HepG2 (cell line): ENCODE results near the gene ACTR6. TPM values are rescaled to one million over a fixed set of nuclear protein-coding genes. Genes with fewer than 3 reads are reported as not detected.

ENCODE experiments used
- ATF7-NPFF ChIP-seq: sonication (generic); formaldehyde crosslinking; IDR thresholded peaks from 2 replicates; pipeline ENCODE4 v1.8.1; 2023; ENCODE audit warnings: mild to moderate bottlenecking, low read depth, missing genetic modification reagents, moderate library complexity
- CAMTA2 ChIP-seq: sonication (generic); formaldehyde crosslinking; IDR thresholded peaks from 2 replicates; pipeline ENCODE4 v1.4.0; 2020; ENCODE audit warnings: mild to moderate bottlenecking, missing genetic modification reagents, borderline replicate concordance
- CBX2 ChIP-seq, 2 experiments: fragments of 200-600 bp in 1 of 2; sonication (generic); formaldehyde crosslinking in 1 of 2; IDR thresholded peaks; 2 replicates each; pipeline versions ENCODE4 v1.7.0 to v1.8.1; 2018 to 2022; ENCODE audit warnings: low read depth in 2 of 2, low read length in 1 of 2, mild to moderate bottlenecking in 1 of 2, missing genetic modification reagents in 1 of 2
- FOXA1 ChIP-seq, 2 experiments: fragments of 450-650 bp in 1 of 2; sonication (generic) in 1 of 2; formaldehyde crosslinking in 1 of 2; IDR thresholded peaks; 2 replicates each; pipeline versions ENCODE4 v1.4.0 to v1.6.1; 2016 to 2020; ENCODE audit warnings: missing genetic modification reagents in 1 of 2
- HNF4G ChIP-seq, 2 experiments: sonication (generic) in 1 of 2; formaldehyde crosslinking in 1 of 2; IDR thresholded peaks; 2 replicates each; pipeline versions ENCODE4 v1.4.0 to v1.6.1; 2011 to 2020; ENCODE audit warnings: borderline replicate concordance in 2 of 2, low read depth in 2 of 2, mild to moderate bottlenecking in 2 of 2, low read length in 1 of 2, missing genetic modification reagents in 1 of 2, moderate library complexity in 1 of 2
- KAT8 ChIP-seq: IDR thresholded peaks from 2 replicates; pipeline ENCODE4 v1.6.1; 2016; ENCODE audit warnings: missing genetic modification reagents, missing compliant biosample characterization
- NFE2 ChIP-seq: sonication (generic); formaldehyde crosslinking; IDR thresholded peaks from 2 replicates; pipeline ENCODE4 v1.4.0; 2020; ENCODE audit warnings: missing genetic modification reagents
- TBP ChIP-seq: sonication (generic); formaldehyde crosslinking; IDR thresholded peaks from 2 replicates; pipeline ENCODE4 v1.5.0; 2020; ENCODE audit warnings: missing genetic modification reagents
- ZMYM2 ChIP-seq: sonication (generic); formaldehyde crosslinking; IDR thresholded peaks from 2 replicates; pipeline ENCODE4 v1.8.0; 2022; ENCODE audit warnings: mild to moderate bottlenecking, missing genetic modification reagents
- ZMYM4 ChIP-seq: sonication (generic); formaldehyde crosslinking; IDR thresholded peaks from 2 replicates; pipeline ENCODE4 v1.8.1; 2023; ENCODE audit warnings: mild to moderate bottlenecking, missing genetic modification reagents
- ZNF33A ChIP-seq: sonication (generic); formaldehyde crosslinking; IDR thresholded peaks from 2 replicates; pipeline ENCODE4 v1.5.1; 2020; ENCODE audit warnings: missing genetic modification reagents, mild to moderate bottlenecking, moderate library complexity, borderline replicate concordance
- ZNF354B ChIP-seq: sonication (generic); formaldehyde crosslinking; IDR thresholded peaks from 2 replicates; pipeline ENCODE4 v1.8.0; 2022; ENCODE audit warnings: mild to moderate bottlenecking, missing genetic modification reagents
- ZNF670 ChIP-seq: sonication (generic); formaldehyde crosslinking; IDR thresholded peaks from 2 replicates; pipeline ENCODE4 v1.8.0; 2022; ENCODE audit warnings: mild to moderate bottlenecking, missing genetic modification reagents, borderline replicate concordance
- polyA plus RNA-seq, 8 experiments: library from polyadenylated mRNA; depleted of rRNA in 3 of 8; stranded (reverse) in 7 of 8; unstranded in 1 of 8; fragments of >200 nt; fragmentation: Illumina TruSeq in 4 of 8; extraction: Trizol in 4 of 8; gene quantifications; 2 replicates each; pipeline versions ENCODE4 v1.2.1 to v1.2.3, GENCODE V29; 2011 to 2016; ENCODE audit warnings: low read depth in 4 of 8, missing spikeins in 1 of 8, mixed read lengths in 1 of 8; ENCODE audit not compliant: insufficient read depth in 1 of 8
- total RNA-seq, 5 experiments: library from RNA; depleted of rRNA; stranded (reverse); fragments of >200 nt; fragmentation: Illumina TruSeq; extraction: Trizol; gene quantifications; 2 replicates each; pipeline ENCODE4 v1.2.3, GENCODE V29; 2016; ENCODE audit warnings: low read depth in 1 of 5
- TF ChIP-seq, protein P1 (sequence below): sonication (generic); formaldehyde crosslinking; IDR thresholded peaks from 2 replicates; pipeline ENCODE4 v1.9.0; 2022; ENCODE audit warnings: missing genetic modification reagents, mild to moderate bottlenecking, borderline replicate concordance
- TF ChIP-seq, protein P2 (sequence below), 2 experiments: fragments of 450-650 bp in 1 of 2; sonication (generic) in 1 of 2; formaldehyde crosslinking in 1 of 2; IDR thresholded peaks; 2 replicates each; pipeline versions ENCODE4 v1.6.1 to v1.8.0; 2016 to 2022; ENCODE audit warnings: antibody characterized with exemption in 1 of 2, mild to moderate bottlenecking in 1 of 2, missing genetic modification reagents in 1 of 2

Gene ACTR6
- total and polyA plus RNA-seq, 2 of the 13 experiments (the other 11 are each of a cell fraction or from before 2014, with no cell fraction given): 12.9 to 22.4 TPM

DNA sequence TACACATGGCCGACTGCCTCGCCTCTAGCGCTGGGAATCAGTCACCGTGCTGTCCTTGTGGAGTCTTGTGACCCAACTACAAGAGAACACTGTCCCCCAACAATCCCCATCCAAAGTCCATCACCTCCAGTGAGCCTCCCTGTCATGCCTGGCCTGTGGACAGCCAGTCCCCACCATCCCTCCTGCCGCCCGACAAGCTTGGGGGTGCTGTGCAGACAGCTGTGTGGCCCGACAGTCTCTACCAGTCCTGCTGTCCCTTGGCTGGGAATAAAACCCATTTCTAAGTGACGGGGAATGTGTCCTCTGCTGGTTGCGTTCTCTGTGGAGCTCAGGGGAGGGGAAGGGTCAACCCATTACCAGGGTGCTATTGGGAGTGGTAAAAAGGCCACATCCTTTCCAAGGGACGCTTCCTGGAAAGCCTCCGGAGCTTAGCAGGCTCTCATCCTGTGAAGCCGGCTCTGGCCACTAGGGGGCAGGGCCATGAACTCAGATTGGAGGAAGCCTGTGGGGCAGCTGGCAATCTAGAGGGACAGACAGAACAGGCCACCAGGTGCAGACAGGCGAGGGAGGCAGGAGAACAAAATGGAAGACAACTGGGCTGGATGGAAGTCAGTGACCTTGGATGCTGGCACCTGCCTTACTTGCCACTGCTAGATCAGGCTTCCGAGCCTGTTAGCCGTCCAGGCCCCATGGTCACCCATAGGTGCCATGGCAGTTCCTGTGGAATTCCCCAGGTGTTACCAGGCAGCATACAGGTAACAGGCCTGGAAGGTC lies 46.0 kb upstream of the ACTR6 start (continued):
- TF ChIP-seq, protein P1, sequence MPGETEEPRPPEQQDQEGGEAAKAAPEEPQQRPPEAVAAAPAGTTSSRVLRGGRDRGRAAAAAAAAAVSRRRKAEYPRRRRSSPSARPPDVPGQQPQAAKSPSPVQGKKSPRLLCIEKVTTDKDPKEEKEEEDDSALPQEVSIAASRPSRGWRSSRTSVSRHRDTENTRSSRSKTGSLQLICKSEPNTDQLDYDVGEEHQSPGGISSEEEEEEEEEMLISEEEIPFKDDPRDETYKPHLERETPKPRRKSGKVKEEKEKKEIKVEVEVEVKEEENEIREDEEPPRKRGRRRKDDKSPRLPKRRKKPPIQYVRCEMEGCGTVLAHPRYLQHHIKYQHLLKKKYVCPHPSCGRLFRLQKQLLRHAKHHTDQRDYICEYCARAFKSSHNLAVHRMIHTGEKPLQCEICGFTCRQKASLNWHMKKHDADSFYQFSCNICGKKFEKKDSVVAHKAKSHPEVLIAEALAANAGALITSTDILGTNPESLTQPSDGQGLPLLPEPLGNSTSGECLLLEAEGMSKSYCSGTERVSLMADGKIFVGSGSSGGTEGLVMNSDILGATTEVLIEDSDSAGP (CRISPR knock-in tag): peak; percentile 28; the same call in 1 of the 2 replicates
- TF ChIP-seq CBX2 (IDR thresholded peaks at IDR 0.05; ENCODE audit: low read depth, low read length) (no peak), CBX2 (CRISPR knock-in tag; IDR thresholded peaks at IDR 0.05; ENCODE audit: low read depth) (no peak), ZNF670 (CRISPR knock-in tag) (no peak), HNF4G (IDR thresholded peaks at IDR 0.05; ENCODE audit: borderline replicate concordance, low read depth, low read length) (no peak), HNF4G (CRISPR knock-in tag; IDR thresholded peaks at IDR 0.05; ENCODE audit: borderline replicate concordance, low read depth) (no peak), CAMTA2 (CRISPR knock-in tag) (no peak), ZNF354B (no peak), ZMYM2 (no peak), ZNF33A (no peak), FOXA1 (IDR thresholded peaks at IDR 0.05) (no peak), FOXA1 (CRISPR knock-in tag; IDR thresholded peaks at IDR 0.05) (no peak), NFE2 (no peak), KAT8 (0 out of 2 replicates have a peak, but pooled peaks have one; percentile 23), TBP (CRISPR knock-in tag) (no peak), ZMYM4 (peak; percentile 57; the same call in 1 of the 2 replicates), ATF7-NPFF (CRISPR knock-in tag) (peak; percentile 49; the same call in 1 of the 2 replicates)
- TF ChIP-seq, protein P2, sequence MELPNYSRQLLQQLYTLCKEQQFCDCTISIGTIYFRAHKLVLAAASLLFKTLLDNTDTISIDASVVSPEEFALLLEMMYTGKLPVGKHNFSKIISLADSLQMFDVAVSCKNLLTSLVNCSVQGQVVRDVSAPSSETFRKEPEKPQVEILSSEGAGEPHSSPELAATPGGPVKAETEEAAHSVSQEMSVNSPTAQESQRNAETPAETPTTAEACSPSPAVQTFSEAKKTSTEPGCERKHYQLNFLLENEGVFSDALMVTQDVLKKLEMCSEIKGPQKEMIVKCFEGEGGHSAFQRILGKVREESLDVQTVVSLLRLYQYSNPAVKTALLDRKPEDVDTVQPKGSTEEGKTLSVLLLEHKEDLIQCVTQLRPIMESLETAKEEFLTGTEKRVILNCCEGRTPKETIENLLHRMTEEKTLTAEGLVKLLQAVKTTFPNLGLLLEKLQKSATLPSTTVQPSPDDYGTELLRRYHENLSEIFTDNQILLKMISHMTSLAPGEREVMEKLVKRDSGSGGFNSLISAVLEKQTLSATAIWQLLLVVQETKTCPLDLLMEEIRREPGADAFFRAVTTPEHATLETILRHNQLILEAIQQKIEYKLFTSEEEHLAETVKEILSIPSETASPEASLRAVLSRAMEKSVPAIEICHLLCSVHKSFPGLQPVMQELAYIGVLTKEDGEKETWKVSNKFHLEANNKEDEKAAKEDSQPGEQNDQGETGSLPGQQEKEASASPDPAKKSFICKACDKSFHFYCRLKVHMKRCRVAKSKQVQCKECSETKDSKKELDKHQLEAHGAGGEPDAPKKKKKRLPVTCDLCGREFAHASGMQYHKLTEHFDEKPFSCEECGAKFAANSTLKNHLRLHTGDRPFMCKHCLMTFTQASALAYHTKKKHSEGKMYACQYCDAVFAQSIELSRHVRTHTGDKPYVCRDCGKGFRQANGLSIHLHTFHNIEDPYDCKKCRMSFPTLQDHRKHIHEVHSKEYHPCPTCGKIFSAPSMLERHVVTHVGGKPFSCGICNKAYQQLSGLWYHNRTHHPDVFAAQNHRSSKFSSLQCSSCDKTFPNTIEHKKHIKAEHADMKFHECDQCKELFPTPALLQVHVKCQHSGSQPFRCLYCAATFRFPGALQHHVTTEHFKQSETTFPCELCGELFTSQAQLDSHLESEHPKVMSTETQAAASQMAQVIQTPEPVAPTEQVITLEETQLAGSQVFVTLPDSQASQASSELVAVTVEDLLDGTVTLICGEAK (IDR thresholded peaks at IDR 0.05): no peak
- TF ChIP-seq, protein P2 (CRISPR knock-in tag; IDR thresholded peaks at IDR 0.05): no peak
